Activated B cell treated with CpG ODN at 0.5 μM for 24 hours (primary cell): Measurements from ENCODE around the gene PCCB. TPM values are rescaled to one million over a fixed set of nuclear protein-coding genes. Genes with fewer than 3 reads are reported as not detected.

Experiments used
- ATAC-seq: fragments of 200-7000 bp; cut with Tn5 transposase; one replicate; pipeline ENCODE4 v1.10.0; 2021; ENCODE audit warnings: low read depth, mild to moderate bottlenecking, moderate library complexity
- CTCF ChIA-PET: fragments of 350-600 bp; sonication (Branson Sonifier 250); formaldehyde crosslinking; loops from one replicate; lab custom pipeline; 2021; ENCODE audit warnings: antibody characterized with exemption; lab: Charles Lee
- POLR2A ChIA-PET: fragments of 350-600 bp; sonication (Branson Sonifier 250); formaldehyde crosslinking; loops from one replicate; lab custom pipeline; 2021; ENCODE audit warnings: antibody characterized with exemption; lab: Charles Lee
- DNase-seq: peaks from one replicate; pipeline ENCODE4 v3.0.0; 2022
- H3K27ac Mint-ChIP-seq: one replicate; pipeline ENCODE4 v1.8.0; 2020; ENCODE audit warnings: mixed read lengths
- H3K27me3 Mint-ChIP-seq: one replicate; pipeline ENCODE4 v1.8.0; 2021; ENCODE audit warnings: mixed read lengths
- H3K36me3 Mint-ChIP-seq: one replicate; pipeline ENCODE4 v1.8.0; 2021; ENCODE audit warnings: low read depth, mixed read lengths
- H3K4me1 Mint-ChIP-seq: one replicate; pipeline ENCODE4 v1.8.0; 2021; ENCODE audit warnings: mixed read lengths
- H3K4me3 Mint-ChIP-seq: one replicate; pipeline ENCODE4 v1.8.0; 2020; ENCODE audit warnings: mild to moderate bottlenecking, mixed read lengths
- H3K9me3 Mint-ChIP-seq: one replicate; pipeline ENCODE4 v1.8.0; 2020; ENCODE audit warnings: mixed read lengths
- intact Hi-C: fragments of 100-400 bp; cut with micrococcal nuclease; formaldehyde crosslinking; loops from one replicate; pipeline ENCODE4 v1.15.1; 2024
- total RNA-seq: library from RNA; stranded (reverse); gene quantifications from 2 replicates; pipeline ENCODE4 v1.2.3, GENCODE V29; 2022
- TF ChIP-seq, protein P1 (sequence below): fragments of 200-600 bp; IDR thresholded peaks from one replicate; pipeline ENCODE4 v1.8.0; 2022; ENCODE audit warnings: antibody characterized with exemption, mild to moderate bottlenecking

PCCB gene
- total RNA-seq, 1 donor from 2014 or later: 31.2 TPM

DNA sequence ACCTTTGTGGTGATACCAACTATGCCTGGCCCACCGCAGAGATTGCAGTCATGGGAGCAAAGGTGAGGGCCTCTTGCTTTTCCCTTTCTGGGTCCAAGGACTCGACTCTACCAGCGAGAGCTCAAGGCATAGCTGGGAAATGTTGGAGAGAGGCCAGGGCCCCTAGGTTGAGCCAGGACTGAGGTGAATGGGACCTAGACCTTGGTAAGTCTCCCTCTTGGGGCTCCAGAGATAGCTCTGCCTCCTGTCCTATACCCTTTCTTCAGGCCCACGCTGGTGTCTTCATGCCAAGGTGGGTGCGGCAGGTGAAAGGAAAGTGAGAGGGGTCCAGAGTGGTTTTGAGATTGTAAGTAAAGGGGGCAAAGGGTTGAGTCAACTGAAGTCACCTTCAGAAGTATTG is 77.5 kb downstream of the PCCB start:
- CTCF ChIA-PET: no interaction called here
- no peaks in the 10 kb centered on the region for H3K27me3 Mint-ChIP-seq
- POLR2A ChIA-PET: no interaction called here

DNA sequence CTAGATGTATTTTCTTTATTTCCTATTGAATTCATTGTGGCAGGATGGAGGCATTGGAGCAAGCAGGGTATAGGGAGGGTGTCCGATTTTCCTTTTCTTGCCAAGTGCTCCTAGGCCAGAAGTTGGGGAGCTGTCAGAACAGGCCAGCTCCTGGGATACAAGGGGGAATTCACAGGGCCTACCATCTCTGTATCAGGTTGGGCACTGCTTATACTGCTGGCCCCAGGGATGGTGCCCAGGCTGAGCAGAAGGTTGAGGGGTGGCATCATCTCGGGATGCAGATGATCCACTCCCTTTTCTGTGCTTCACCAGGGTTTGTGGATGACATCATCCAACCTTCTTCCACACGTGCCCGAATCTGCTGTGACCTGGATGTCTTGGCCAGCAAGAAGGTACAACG is 79.5 kb downstream of the PCCB start:
- TF ChIP-seq, protein P1, sequence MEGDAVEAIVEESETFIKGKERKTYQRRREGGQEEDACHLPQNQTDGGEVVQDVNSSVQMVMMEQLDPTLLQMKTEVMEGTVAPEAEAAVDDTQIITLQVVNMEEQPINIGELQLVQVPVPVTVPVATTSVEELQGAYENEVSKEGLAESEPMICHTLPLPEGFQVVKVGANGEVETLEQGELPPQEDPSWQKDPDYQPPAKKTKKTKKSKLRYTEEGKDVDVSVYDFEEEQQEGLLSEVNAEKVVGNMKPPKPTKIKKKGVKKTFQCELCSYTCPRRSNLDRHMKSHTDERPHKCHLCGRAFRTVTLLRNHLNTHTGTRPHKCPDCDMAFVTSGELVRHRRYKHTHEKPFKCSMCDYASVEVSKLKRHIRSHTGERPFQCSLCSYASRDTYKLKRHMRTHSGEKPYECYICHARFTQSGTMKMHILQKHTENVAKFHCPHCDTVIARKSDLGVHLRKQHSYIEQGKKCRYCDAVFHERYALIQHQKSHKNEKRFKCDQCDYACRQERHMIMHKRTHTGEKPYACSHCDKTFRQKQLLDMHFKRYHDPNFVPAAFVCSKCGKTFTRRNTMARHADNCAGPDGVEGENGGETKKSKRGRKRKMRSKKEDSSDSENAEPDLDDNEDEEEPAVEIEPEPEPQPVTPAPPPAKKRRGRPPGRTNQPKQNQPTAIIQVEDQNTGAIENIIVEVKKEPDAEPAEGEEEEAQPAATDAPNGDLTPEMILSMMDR: no peak
- Mint-ChIP-seq H3K9me3 (peaks cover under 1% of the 10 kb centered on the region), H3K27ac (no peak overlapping the region), H3K4me3 (no peak overlapping the region), H3K36me3 (peaks cover 76% of the 10 kb centered on the region), H3K4me1 (no peaks in the 10 kb centered on the region), H3K27me3 (no peaks in the 10 kb centered on the region)
- DNase-seq: no peak
- ChIA-PET CTCF (no interaction called here), POLR2A (no interaction called here)
- no peak for ATAC-seq
- intact Hi-C loops: no loop called here

More for the DNA sequence above, 77.5 kb downstream of the PCCB start:
- intact Hi-C loops: loop anchor here (1.0 kb wide), 1 partner anchor 12 kb away; no protein-coding TSS in a partner anchor
- peaks cover 75% of the 10 kb centered on the region for H3K36me3 Mint-ChIP-seq
- no peaks in the 10 kb centered on the region for H3K4me1 Mint-ChIP-seq
- H3K27ac Mint-ChIP-seq: no peak overlapping the region
- DNase-seq: no peak
- no peak overlapping the region for H3K4me3 Mint-ChIP-seq
- TF ChIP-seq, protein P1: no peak
- H3K9me3 Mint-ChIP-seq: peaks cover 16% of the 10 kb centered on the region
- ATAC-seq: no peak

DNA sequence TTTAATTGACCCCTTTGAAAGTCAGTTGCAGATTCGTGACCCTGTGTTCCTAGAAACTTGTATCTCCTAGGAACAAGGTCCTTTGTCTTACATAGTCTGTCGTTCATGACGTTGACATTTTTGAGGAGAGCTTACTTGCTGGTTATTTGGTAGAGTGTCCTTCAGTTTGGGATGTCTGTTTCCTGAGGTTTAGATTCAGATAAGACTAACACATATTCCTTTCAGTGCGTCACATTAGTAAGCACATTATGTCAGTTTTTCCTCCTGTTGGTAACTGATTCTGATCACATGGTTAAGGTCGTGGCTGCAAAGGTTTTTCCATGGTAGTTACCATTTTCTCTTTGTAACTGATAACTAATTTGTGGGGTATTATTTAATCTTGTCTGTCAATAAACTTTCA is 80.8 kb downstream of the PCCB start:
- no peak for ATAC-seq
- H3K4me3 Mint-ChIP-seq: no peak overlapping the region
- no peaks in the 10 kb centered on the region for H3K4me1 Mint-ChIP-seq
- TF ChIP-seq, protein P1: no peak
- H3K27ac Mint-ChIP-seq: no peak overlapping the region
- H3K36me3 Mint-ChIP-seq: peaks cover 77% of the 10 kb centered on the region
- H3K9me3 Mint-ChIP-seq: no peaks in the 10 kb centered on the region
- no peaks in the 10 kb centered on the region for H3K27me3 Mint-ChIP-seq
- intact Hi-C loops: loop anchor here (5.0 kb wide), 1 partner anchor 134 kb away; the partner anchor contains the start of gene MSL2
- DNase-seq: no peak
- POLR2A ChIA-PET: no interaction called here
- CTCF ChIA-PET: no interaction called here

DNA sequence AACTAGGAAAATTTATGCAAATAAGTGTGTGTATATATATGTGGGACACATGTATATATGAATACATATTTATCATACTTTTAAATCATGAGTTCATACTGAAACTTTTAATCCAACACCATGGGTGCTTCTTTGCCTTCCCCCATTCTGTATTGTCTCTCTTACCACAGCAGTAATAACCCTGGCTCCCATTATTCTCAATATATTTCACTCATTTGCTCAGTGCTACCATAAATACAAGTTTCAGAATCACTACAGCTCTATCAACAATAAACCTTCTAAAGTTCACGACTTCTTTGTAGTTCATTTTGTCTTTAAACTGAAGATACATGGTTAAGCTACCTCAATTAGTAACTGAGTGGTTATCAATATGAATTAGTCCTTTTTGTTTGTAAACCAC is 82.2 kb downstream of the PCCB start:
- CTCF ChIA-PET: no interaction called here
- TF ChIP-seq, protein P1: no peak
- no peak for DNase-seq
- no peaks in the 10 kb centered on the region for H3K9me3 Mint-ChIP-seq
- peaks cover 78% of the 10 kb centered on the region for H3K36me3 Mint-ChIP-seq
- POLR2A ChIA-PET: no interaction called here
- no peaks in the 10 kb centered on the region for H3K27me3 Mint-ChIP-seq
- intact Hi-C loops: loop anchor here (5.0 kb wide), 1 partner anchor 135 kb away; the partner anchor contains the start of gene MSL2
- no peak overlapping the region for H3K4me3 Mint-ChIP-seq
- no peak overlapping the region for H3K27ac Mint-ChIP-seq
- no peak for ATAC-seq
- no peaks in the 10 kb centered on the region for H3K4me1 Mint-ChIP-seq

DNA sequence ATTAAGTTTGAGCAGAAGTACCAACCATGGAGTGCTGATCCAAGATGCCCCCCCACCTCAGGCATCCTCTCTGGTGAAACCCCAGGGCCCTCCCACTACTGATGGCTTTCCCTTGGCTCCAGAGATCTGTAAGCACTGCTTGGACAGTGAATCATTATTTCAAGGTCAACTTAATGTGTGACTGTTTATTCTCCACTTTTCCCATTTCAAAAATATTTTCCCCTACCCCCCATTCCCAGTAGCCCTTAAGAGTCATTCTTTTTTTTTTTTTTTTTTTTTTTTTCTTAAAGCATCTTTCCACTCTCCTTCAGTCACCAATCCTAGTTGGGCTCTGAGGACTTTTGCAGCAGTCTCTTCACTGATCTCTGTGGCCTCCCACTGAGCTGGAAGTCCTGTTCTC is 82.6 kb downstream of the PCCB start:
- DNase-seq (no peak), ATAC-seq (no peak)
- TF ChIP-seq, protein P1: no peak
- Mint-ChIP-seq H3K36me3 (peaks cover 78% of the 10 kb centered on the region), H3K27ac (no peak overlapping the region), H3K27me3 (no peaks in the 10 kb centered on the region), H3K9me3 (no peaks in the 10 kb centered on the region), H3K4me1 (no peaks in the 10 kb centered on the region), H3K4me3 (no peak overlapping the region)
- POLR2A ChIA-PET: interaction anchor here (0.7 kb wide), 1 partner anchor 18 kb away, joined by 4 read pairs; no protein-coding TSS in a partner anchor
- CTCF ChIA-PET: no interaction called here
- intact Hi-C loops: loop anchor here (5.0 kb wide), 1 partner anchor 135 kb away; the partner anchor contains the start of gene MSL2
